GM18868 (cell line): ENCODE measurements around the gene PKNOX2.
A peak's percentile ranks its signal among the peaks of the same experiment; 100 is the strongest.

Source experiments
- ATAC-seq: cut with Tn5 transposase; IDR thresholded peaks from one replicate; pipeline ENCODE4 v1.9.1; 2021; ENCODE audit warnings: mild to moderate bottlenecking, moderate library complexity; ENCODE audit not compliant: unreplicated experiment

Gene PKNOX2

GRCh38 chr11:125351033-125351867 lies 186.7 kb downstream of the PKNOX2 start:
- ATAC-seq, result no peak

GRCh38 chr11:125351868-125352250 lies 187.3 kb downstream of the PKNOX2 start:
- ATAC-seq, result no peak

GRCh38 chr11:125356797-125357196 lies 192.2 kb downstream of the PKNOX2 start:
- no peak for ATAC-seq

GRCh38 chr11:125357551-125357950 lies 193.0 kb downstream of the PKNOX2 start:
- no peak for ATAC-seq

- ATAC-seq, result no peak
Observed at GRCh38 chr11:125358254-125358840, 193.8 kb downstream of the PKNOX2 start.

GRCh38 chr11:125359130-125359529 lies 194.6 kb downstream of the PKNOX2 start:
- peak; percentile 33 for ATAC-seq

- ATAC-seq, result no peak
Observed at GRCh38 chr11:125360066-125360465, 195.5 kb downstream of the PKNOX2 start.

- ATAC-seq, result no peak
Observed at GRCh38 chr11:125364121-125364826, 199.7 kb downstream of the PKNOX2 start.

GRCh38 chr11:125365196-125365931 lies 200.8 kb downstream of the PKNOX2 start:
- no peak for ATAC-seq

GRCh38 chr11:125367710-125368109 lies 203.2 kb downstream of the PKNOX2 start:
- ATAC-seq, result no peak

- ATAC-seq, result no peak
Observed at GRCh38 chr11:125368757-125369156, 204.2 kb downstream of the PKNOX2 start.

- no peak for ATAC-seq
Observed at GRCh38 chr11:125369808-125370207, 205.3 kb downstream of the PKNOX2 start.

- ATAC-seq, result no peak
Observed at GRCh38 chr11:125370561-125371389, 206.2 kb downstream of the PKNOX2 start.

GRCh38 chr11:125371431-125371935 lies 206.9 kb downstream of the PKNOX2 start:
- no peak for ATAC-seq

GRCh38 chr11:125372088-125372487 lies 207.5 kb downstream of the PKNOX2 start:
- ATAC-seq, result no peak

- no peak for ATAC-seq
Observed at GRCh38 chr11:125372911-125373310, 208.4 kb downstream of the PKNOX2 start.

- ATAC-seq, result peak; percentile 56
Observed at GRCh38 chr11:125373426-125374391, 209.2 kb downstream of the PKNOX2 start.

GRCh38 chr11:125374398-125374797 lies 209.8 kb downstream of the PKNOX2 start:
- no peak for ATAC-seq

- no peak for ATAC-seq
Observed at GRCh38 chr11:125375146-125375545, 210.6 kb downstream of the PKNOX2 start.
